A549 (cell line): ENCODE data around the gene GALNTL6. TPM values are rescaled to one million over a fixed set of nuclear protein-coding genes. Genes with fewer than 3 reads are reported as not detected.
A peak's percentile ranks its signal among the peaks of the same experiment; 100 is the strongest.

Experiments
- ATAC-seq, 2 experiments: fragments of 200-7000 bp in 1 of 2; fragments of >200 bp in 1 of 2; cut with Nextera tagmentation in 1 of 2; cut with Tn5 transposase in 1 of 2; 3 replicates each; pipeline versions ENCODE4 v1.8.0 to v1.9.1; 2018 to 2020; ENCODE audit warnings: mild to moderate bottlenecking in 1 of 2, moderate library complexity in 1 of 2
- CTCF ChIA-PET: fragments of 300-600 bp; sonication (Branson Sonifier 250); formaldehyde crosslinking; extraction: SDS; loops from one replicate; lab custom pipeline; 2021; ENCODE audit warnings: antibody characterized with exemption, inconsistent platforms; lab: Yijun Ruan, JAX
- POLR2A ChIA-PET: fragments of 350-600 bp; formaldehyde crosslinking; extraction: SDS; loops from one replicate; lab custom pipeline; 2021; ENCODE audit warnings: antibody characterized with exemption, inconsistent platforms; lab: Yijun Ruan, JAX
- DNase-seq, 2 experiments: peaks; one replicate each; pipeline versions ENCODE4 v3.0.0 to v3.0.0-alpha.2; 2011 to 2016; ENCODE audit warnings: low read depth in 1 of 2, low spot score in 1 of 2
- FAIRE-seq: peaks from 2 replicates; lab custom pipeline; 2011; peaks lifted over from hg19 to GRCh38; lab: Jason Lieb, UNC
- H3K27ac ChIP-seq, 2 experiments: fragments of >200 bp; sonication (Bioruptor Twin); formaldehyde crosslinking; 3 replicates each; pipeline ENCODE4 v1.5.1; 2016 to 2017
- H3K4me1 ChIP-seq: fragments of >200 bp; sonication (Bioruptor Twin); formaldehyde crosslinking; 3 replicates; pipeline ENCODE4 v1.6.1; 2016
- H3K4me2 ChIP-seq: fragments of >200 bp; sonication (Bioruptor Twin); formaldehyde crosslinking; 3 replicates; pipeline ENCODE4 v1.6.1; 2016
- H3K4me3 ChIP-seq: fragments of >200 bp; sonication (Bioruptor Twin); formaldehyde crosslinking; 3 replicates; pipeline ENCODE4 v1.5.1; 2016
- H3K9me3 ChIP-seq: fragments of >200 bp; sonication (Bioruptor Twin); formaldehyde crosslinking; 3 replicates; pipeline ENCODE4 v1.6.1; 2016
- CBX8 ChIP-seq: fragments of 200-600 bp; sonication (generic); IDR thresholded peaks from 2 replicates; pipeline ENCODE4 v1.6.1; 2016
- CEBPB ChIP-seq, 2 experiments: fragments of >200 bp in 1 of 2; sonication (Bioruptor Twin) in 1 of 2; formaldehyde crosslinking in 1 of 2; IDR thresholded peaks; 2 replicates each; pipeline ENCODE4 v1.6.1; 2012 to 2016
- CHD2 ChIP-seq: fragments of 150-350 bp; IDR thresholded peaks from 2 replicates; pipeline ENCODE4 v1.6.1; 2014; ENCODE audit warnings: low read length; ENCODE audit not compliant: partially characterized antibody
- CHD4 ChIP-seq: fragments of 200-600 bp; sonication (generic); IDR thresholded peaks from 2 replicates; pipeline ENCODE4 v1.6.1; 2016; ENCODE audit warnings: antibody characterized with exemption, mild to moderate bottlenecking, borderline replicate concordance
- ESRRA ChIP-seq: fragments of 150-350 bp; IDR thresholded peaks from 2 replicates; pipeline ENCODE4 v1.6.1; 2014; ENCODE audit warnings: mild to moderate bottlenecking, low read length, borderline replicate concordance
- FOSL2 ChIP-seq, 2 experiments: fragments of 450-650 bp in 1 of 2; fragments of >200 bp in 1 of 2; sonication (Bioruptor Twin) in 1 of 2; formaldehyde crosslinking; IDR thresholded peaks; 2 replicates each; pipeline versions ENCODE4 v1.5.0 to v1.6.1; 2016 to 2020; ENCODE audit warnings: mild to moderate bottlenecking in 1 of 2, moderate library complexity in 1 of 2
- HDAC2 ChIP-seq: fragments of 200-600 bp; sonication (generic); IDR thresholded peaks from 2 replicates; pipeline ENCODE4 v1.6.1; 2016
- HES2 ChIP-seq: fragments of >200 bp; sonication (Bioruptor Twin); formaldehyde crosslinking; IDR thresholded peaks from 2 replicates; pipeline ENCODE4 v1.6.1; 2016
- KDM5A ChIP-seq: fragments of 200-600 bp; sonication (generic); IDR thresholded peaks from 2 replicates; pipeline ENCODE4 v1.6.1; 2016; ENCODE audit warnings: antibody characterized with exemption, mild to moderate bottlenecking
- MAZ ChIP-seq: fragments of 150-350 bp; IDR thresholded peaks from 2 replicates; pipeline ENCODE4 v1.6.1; 2014; ENCODE audit warnings: antibody characterized with exemption, low read depth, low read length, borderline replicate concordance
- NFE2L2 ChIP-seq: fragments of 150-350 bp; conservative IDR thresholded peaks from 2 replicates; pipeline ENCODE4 v1.6.1; 2014; ENCODE audit warnings: low read length
- PBX3 ChIP-seq: IDR thresholded peaks from 2 replicates; pipeline ENCODE4 v1.6.1; 2012
- POLR2AphosphoS2 ChIP-seq: conservative IDR thresholded peaks from 2 replicates; pipeline ENCODE4 v1.6.1; 2012; ENCODE audit warnings: low read length, improper control_type of control experiment, inconsistent platforms
- RAD21 ChIP-seq, 2 experiments: fragments of >200 bp in 1 of 2; sonication (Bioruptor Twin) in 1 of 2; formaldehyde crosslinking in 1 of 2; IDR thresholded peaks in 1 of 2; conservative IDR thresholded peaks in 1 of 2; 2 replicates in 1 of 2; 3 replicates in 1 of 2; pipeline ENCODE4 v1.6.1; 2012 to 2018; ENCODE audit warnings: inconsistent platforms in 1 of 2
- RARB ChIP-seq: fragments of 250-450 bp; sonication (Bioruptor Pico); IDR thresholded peaks from 2 replicates; pipeline ENCODE4 v1.8.0; 2021; ENCODE audit warnings: mild to moderate bottlenecking, moderate library complexity
- REST ChIP-seq: fragments of 200-600 bp; sonication (generic); IDR thresholded peaks from 2 replicates; pipeline ENCODE4 v1.6.1; 2016; ENCODE audit warnings: antibody characterized with exemption, mild to moderate bottlenecking, moderate library complexity
- RNF2 ChIP-seq: fragments of 200-600 bp; sonication (generic); IDR thresholded peaks from 2 replicates; pipeline ENCODE4 v1.6.1; 2016; ENCODE audit warnings: low read depth, mild to moderate bottlenecking, antibody characterized with exemption, moderate library complexity, borderline replicate concordance
- SMC3 ChIP-seq: fragments of >200 bp; sonication (Bioruptor Twin); formaldehyde crosslinking; IDR thresholded peaks from 3 replicates; pipeline ENCODE4 v1.6.1; 2018; ENCODE audit warnings: inconsistent platforms
- TP53 ChIP-seq: fragments of 250-450 bp; sonication (Bioruptor Pico); IDR thresholded peaks from 2 replicates; pipeline ENCODE4 v1.5.0; 2021; ENCODE audit warnings: mild to moderate bottlenecking, moderate library complexity
- ZC3H11A ChIP-seq: fragments of 450-650 bp; IDR thresholded peaks from 2 replicates; pipeline ENCODE4 v1.6.1; 2014; ENCODE audit warnings: antibody characterized with exemption, mild to moderate bottlenecking
- ZSCAN20 ChIP-seq: fragments of 250-450 bp; sonication (Bioruptor Pico); IDR thresholded peaks from 2 replicates; pipeline ENCODE4 v1.8.0; 2022; ENCODE audit warnings: mild to moderate bottlenecking, moderate library complexity
- WGBS: methylation state at CpG from one replicate; pipeline ENCODE4 v1.1.6; 2017; ENCODE audit errors: missing lambda C conversion rate; 5-methylcytosine and 5-hydroxymethylcytosine counted together
- polyA plus RNA-seq, 4 experiments: library from polyadenylated mRNA; depleted of rRNA in 3 of 4; stranded (reverse); fragments of >200 nt; fragmentation: RNase III in 1 of 4; extraction: RNeasy Plus Mini Kit Qiagen cat#74134 plus additional on column Dnase treatment in 1 of 4; gene quantifications; 2 replicates in 3 of 4; 3 replicates in 1 of 4; pipeline ENCODE4 v1.2.3, GENCODE V29; 2011 to 2017

GALNTL6 gene
- polyA plus RNA-seq, 2 of the 4 experiments (the other 2 are of a cell fraction) = 0.06 to 0.49 TPM

GRCh38 chr4:173014113-173014558 lies 1200.9 kb downstream of the GALNTL6 start:
- Histone ChIP-seq H3K4me1 (peaks cover 23% of the 10 kb centered on the region), H3K4me2 (peak overlapping the region; percentile 39), H3K4me3 (no peak overlapping the region), H3K9me3 (no peaks in the 10 kb centered on the region), H3K27ac (peak overlapping the region; percentile 70 to 80)
- DNase-seq = peak; percentile 50 to 70
- POLR2A ChIA-PET = interaction anchor here (0.7 to 1.2 kb wide), 4 partner anchors 154 to 801 kb away, joined by 3 to 8 read pairs (median 4); partner anchors contain the start of genes GALNT7 and HMGB2
- peak; percentile 96 for ATAC-seq
- WGBS = 18% methylated on average over 4 of the region's 4 CpGs
- no peak for TF ChIP-seq ZSCAN20 (CRISPR knock-in tag)
- TF ChIP-seq FOSL2 (IDR thresholded peaks at IDR 0.05) = no peak
- TF ChIP-seq FOSL2 (CRISPR knock-in tag; IDR thresholded peaks at IDR 0.05) = peak; percentile 58
- no peak for TF ChIP-seq REST
- no peak for TF ChIP-seq POLR2AphosphoS2
- TF ChIP-seq CHD2 = no peak
- no peak for TF ChIP-seq ESRRA
- no peak for TF ChIP-seq KDM5A
- no peak for TF ChIP-seq RNF2
- TF ChIP-seq RAD21 (conservative IDR thresholded peaks at IDR 0.05 in 1 of 2, IDR thresholded peaks at IDR 0.05 in 1 of 2) = peak; percentile 32 to 49
- TF ChIP-seq CEBPB (IDR thresholded peaks at IDR 0.05) = no peak
- TF ChIP-seq SMC3 = peak; percentile 36; the same call in 1 of the 3 replicates
- TF ChIP-seq TP53 (CRISPR knock-in tag) = no peak
- TF ChIP-seq NFE2L2 = no peak
- TF ChIP-seq ZC3H11A = no peak
- no peak for TF ChIP-seq MAZ
- TF ChIP-seq RARB (CRISPR knock-in tag) = no peak
- TF ChIP-seq PBX3 = no peak
- no peak for TF ChIP-seq HES2
- TF ChIP-seq CBX8 = no peak
- no peak for TF ChIP-seq CHD4
- TF ChIP-seq HDAC2 = no peak
- CTCF ChIA-PET = interaction anchor here (0.6 to 4.6 kb wide), 37 partner anchors 10 to 406 kb away, joined by 3 to 41 read pairs (median 4); partner anchors contain the start of gene GALNT7
- no peak for FAIRE-seq

- no peak overlapping the region for H3K4me3 ChIP-seq
- H3K27ac ChIP-seq = peak overlapping the region; percentile 70 to 80
- peaks cover 23% of the 10 kb centered on the region for H3K4me1 ChIP-seq
- H3K4me2 ChIP-seq = peak overlapping the region; percentile 39
- TF ChIP-seq CHD4 = no peak
- H3K9me3 ChIP-seq = no peaks in the 10 kb centered on the region
- POLR2A ChIA-PET = no interaction called here
- ATAC-seq = no peak
- 98% methylated on average over 4 of the region's 4 CpGs for WGBS
- CTCF ChIA-PET = interaction anchor here (1.3 to 4.6 kb wide), 2 partner anchors 147 to 243 kb away, joined by 6 to 41 read pairs; no protein-coding TSS in a partner anchor
- no peak for FAIRE-seq
- no peak for DNase-seq
Observed at GRCh38 chr4:173014836-173015235, 1201.6 kb downstream of the GALNTL6 start.
